ENCODE measurements around the gene GARIN1A.

GARIN1A gene

DNA sequence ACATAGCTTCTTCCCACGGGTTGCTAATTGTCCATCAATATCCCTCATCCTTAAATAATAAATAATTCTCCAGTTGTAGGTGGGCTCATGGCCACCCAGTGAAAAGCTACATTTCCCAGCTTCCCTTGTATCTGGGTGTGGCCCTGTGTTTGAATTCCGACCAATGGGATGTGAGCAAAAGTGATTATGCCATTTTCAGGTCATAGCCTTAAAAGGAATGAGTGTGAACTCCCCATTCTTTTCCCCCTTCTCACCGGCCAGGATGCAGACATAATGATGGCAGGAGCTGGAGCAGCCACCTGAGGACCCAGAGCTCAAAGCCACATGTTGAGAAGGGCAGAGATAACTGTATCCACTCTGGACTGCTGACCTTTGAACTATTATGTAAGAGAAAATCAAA, 36.7 kb downstream of the GARIN1A start:
- no peak for DNase-seq (ENCODE audit: low spot score)
- TF ChIP-seq, protein P1, sequence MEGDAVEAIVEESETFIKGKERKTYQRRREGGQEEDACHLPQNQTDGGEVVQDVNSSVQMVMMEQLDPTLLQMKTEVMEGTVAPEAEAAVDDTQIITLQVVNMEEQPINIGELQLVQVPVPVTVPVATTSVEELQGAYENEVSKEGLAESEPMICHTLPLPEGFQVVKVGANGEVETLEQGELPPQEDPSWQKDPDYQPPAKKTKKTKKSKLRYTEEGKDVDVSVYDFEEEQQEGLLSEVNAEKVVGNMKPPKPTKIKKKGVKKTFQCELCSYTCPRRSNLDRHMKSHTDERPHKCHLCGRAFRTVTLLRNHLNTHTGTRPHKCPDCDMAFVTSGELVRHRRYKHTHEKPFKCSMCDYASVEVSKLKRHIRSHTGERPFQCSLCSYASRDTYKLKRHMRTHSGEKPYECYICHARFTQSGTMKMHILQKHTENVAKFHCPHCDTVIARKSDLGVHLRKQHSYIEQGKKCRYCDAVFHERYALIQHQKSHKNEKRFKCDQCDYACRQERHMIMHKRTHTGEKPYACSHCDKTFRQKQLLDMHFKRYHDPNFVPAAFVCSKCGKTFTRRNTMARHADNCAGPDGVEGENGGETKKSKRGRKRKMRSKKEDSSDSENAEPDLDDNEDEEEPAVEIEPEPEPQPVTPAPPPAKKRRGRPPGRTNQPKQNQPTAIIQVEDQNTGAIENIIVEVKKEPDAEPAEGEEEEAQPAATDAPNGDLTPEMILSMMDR (IDR thresholded peaks at IDR 0.05; ENCODE audit: extremely low read depth, insufficient read depth, missing control alignments) = no peak
- in situ Hi-C loops (cut with MboI; ENCODE audit: low pct_unique_long_range_greater_than_20kb, low sequenced_read_pairs, unreplicated experiment) = no loop called here

DNA sequence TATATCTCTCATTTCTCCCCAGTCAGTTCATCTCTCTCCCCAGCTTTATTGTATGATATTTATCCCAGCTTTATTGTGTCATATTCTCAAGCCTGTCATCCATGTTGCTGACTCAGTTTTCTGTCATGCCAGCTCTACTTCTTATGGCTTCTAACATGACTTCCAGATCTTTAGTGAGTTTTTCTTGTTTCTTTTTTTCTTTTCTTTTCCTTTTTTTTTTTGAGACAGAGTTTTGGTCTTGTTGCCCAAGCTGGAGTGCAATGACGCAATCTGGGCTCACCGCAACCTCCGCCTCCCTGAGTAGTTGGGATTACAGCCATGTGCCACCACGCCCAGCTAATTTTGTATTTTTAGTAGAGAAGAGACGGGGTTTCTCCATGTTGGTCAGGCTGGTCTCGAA, 38.4 kb downstream of the GARIN1A start:
- TF ChIP-seq, protein P1 (IDR thresholded peaks at IDR 0.05; ENCODE audit: extremely low read depth, insufficient read depth, missing control alignments) = no peak
- in situ Hi-C loops (cut with MboI; ENCODE audit: low pct_unique_long_range_greater_than_20kb, low sequenced_read_pairs, unreplicated experiment) = no loop called here
- DNase-seq (ENCODE audit: low spot score) = no peak

DNA sequence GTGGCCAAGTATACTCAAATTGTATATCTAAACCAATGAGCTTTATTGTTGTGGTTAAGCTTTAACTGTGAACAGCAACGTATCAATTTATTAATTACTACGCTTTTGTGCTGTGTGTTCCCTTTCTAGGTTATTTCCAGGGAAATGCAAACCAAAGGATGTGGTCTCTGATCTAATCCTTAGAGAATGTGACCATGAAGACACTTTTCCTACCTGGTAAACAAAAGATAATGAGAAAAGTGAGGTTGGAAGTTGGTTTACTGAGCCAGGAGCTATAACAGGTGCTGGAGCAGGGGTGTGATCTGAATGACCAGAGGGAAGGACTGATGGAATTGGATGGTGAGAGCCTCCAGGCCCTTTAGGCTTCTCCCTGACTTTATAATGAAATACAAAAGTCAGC, 41.7 kb downstream of the GARIN1A start:
- in situ Hi-C loops (cut with MboI; ENCODE audit: low pct_unique_long_range_greater_than_20kb, low sequenced_read_pairs, unreplicated experiment) = no loop called here
- no peak for DNase-seq (ENCODE audit: low spot score)
- TF ChIP-seq, protein P1 (IDR thresholded peaks at IDR 0.05; ENCODE audit: extremely low read depth, insufficient read depth, missing control alignments) = no peak

GRCh38 chr7:128714701-128715495, 42.8 kb downstream of the GARIN1A start:
- no peak for DNase-seq (ENCODE audit: low spot score)
- TF ChIP-seq, protein P1 (IDR thresholded peaks at IDR 0.05; ENCODE audit: extremely low read depth, insufficient read depth, missing control alignments) = no peak
- in situ Hi-C loops (cut with MboI; ENCODE audit: low pct_unique_long_range_greater_than_20kb, low sequenced_read_pairs, unreplicated experiment) = no loop called here

DNA sequence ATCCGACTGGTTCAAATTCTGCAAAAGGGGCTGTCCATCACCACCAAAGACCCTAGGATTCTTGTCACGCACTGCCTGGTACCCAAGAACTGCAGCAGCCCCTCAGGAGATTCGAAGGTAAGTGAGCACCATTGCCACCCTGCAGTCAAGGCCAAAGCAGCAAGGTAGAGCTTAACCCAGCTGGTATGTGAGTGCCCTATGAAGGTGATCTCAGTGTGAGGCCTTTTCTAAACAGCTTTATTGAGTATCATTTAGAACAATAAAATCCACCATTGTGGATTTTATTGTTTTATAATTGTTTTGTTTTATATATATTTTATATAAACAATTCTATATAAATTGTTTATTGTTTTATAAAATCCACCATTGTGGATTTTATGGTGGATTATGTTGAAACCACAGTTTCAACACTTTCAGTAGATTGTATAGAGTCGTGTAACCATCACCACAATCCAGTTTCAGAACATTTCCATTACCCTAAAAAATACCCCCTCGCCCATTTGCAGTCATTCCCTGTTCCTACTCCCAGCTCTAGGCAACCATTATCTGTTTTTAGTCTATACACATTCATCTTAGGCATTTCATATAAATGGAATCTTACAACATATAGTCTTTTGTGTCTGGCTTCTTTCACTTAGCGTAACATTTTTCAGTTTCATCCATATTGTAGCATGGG, 47.0 kb downstream of the GARIN1A start:
- TF ChIP-seq, protein P1 (IDR thresholded peaks at IDR 0.05; ENCODE audit: extremely low read depth, insufficient read depth, missing control alignments) = no peak
- in situ Hi-C loops (cut with MboI; ENCODE audit: low pct_unique_long_range_greater_than_20kb, low sequenced_read_pairs, unreplicated experiment) = no loop called here
- no peak for DNase-seq (ENCODE audit: low spot score)

DNA sequence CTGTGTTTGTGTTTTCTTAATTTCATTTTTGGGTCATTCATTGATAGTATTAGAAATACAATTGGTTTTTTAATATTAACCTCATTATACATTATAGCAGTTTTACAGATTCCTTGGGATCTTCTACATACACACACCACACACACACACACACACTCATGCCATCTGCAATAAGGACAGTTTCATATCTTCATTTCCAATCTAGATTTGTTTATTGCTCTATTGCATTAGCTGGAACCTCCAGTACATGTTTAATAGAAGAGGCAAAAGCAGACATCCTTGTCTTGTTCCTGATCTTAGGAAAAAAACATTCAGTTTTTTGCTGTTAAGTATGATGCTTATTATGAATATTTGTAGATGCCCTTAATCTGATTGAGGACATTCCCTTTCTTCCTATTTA, 49.3 kb downstream of the GARIN1A start:
- no peak for DNase-seq (ENCODE audit: low spot score)
- TF ChIP-seq, protein P1 (IDR thresholded peaks at IDR 0.05; ENCODE audit: extremely low read depth, insufficient read depth, missing control alignments) = no peak
- in situ Hi-C loops (cut with MboI; ENCODE audit: low pct_unique_long_range_greater_than_20kb, low sequenced_read_pairs, unreplicated experiment) = no loop called here

Data from GM13977 (cell line).